ENCODE data around the gene EFCAB13.

Gene EFCAB13

DNA sequence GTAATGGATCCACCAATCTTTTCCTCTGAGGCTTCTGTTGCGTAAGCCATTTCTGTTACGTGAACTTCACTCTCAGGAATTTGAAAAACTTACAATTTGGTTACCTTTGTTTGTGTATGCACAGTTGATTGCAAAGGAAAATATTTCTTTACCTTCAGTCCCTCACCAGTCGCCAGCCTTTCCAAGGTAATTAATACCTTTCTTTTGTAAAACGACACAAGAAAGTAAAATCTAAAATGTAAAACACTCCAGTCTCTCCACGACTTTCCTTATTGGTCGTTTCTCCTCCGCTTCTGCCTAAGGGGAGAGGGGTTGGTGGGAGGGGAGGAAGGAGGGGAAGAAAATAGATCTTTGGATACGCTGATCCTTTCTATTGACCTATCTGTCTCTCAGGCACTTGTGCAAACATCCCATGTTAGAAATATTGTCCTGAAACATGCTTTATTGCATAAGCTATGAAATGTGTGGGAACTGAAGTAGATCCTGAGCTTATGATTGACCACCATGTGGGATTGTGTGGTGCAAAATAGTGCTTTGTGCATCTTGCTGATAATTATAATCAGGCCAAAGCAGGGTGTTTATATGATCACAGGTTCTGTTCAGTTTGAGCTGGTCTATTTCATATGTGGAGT, 32.4 kb upstream of the EFCAB13 start:
- no peak overlapping the region for H2AFZ ChIP-seq (ENCODE audit: low read length)
- H3F3A ChIP-seq (ENCODE audit: insufficient read depth, low read length): no peaks in the 10 kb centered on the region
- H3K27ac ChIP-seq (ENCODE audit: low read length): no peak overlapping the region
- H4K20me1 ChIP-seq (ENCODE audit: insufficient read depth, low read length): no peaks in the 10 kb centered on the region
- H3K9ac ChIP-seq (ENCODE audit: low read length): no peak overlapping the region
- no peak for DNase-seq
- H3K27me3 ChIP-seq (replicated peaks; ENCODE audit: insufficient read depth, low read length): no peaks in the 10 kb centered on the region
- H3K4me3 ChIP-seq (ENCODE audit: low read length): no peak overlapping the region
- H3K79me2 ChIP-seq (ENCODE audit: low read length): no peaks in the 10 kb centered on the region
- no peaks in the 10 kb centered on the region for H3K9me3 ChIP-seq (replicated peaks; ENCODE audit: insufficient read depth, low read length)
- peaks cover 2% of the 10 kb centered on the region; the same call in 1 of the 2 replicates for H3K4me1 ChIP-seq (ENCODE audit: low read length)
- no peaks in the 10 kb centered on the region for H3K9me2 ChIP-seq (replicated peaks; ENCODE audit: insufficient read depth, low read length)
- no peak for TF ChIP-seq EZH2 (optimal IDR thresholded peaks at IDR 0.05; ENCODE audit: low read depth, low read length)
- no peak for TF ChIP-seq EZH2phosphoT487 (IDR thresholded peaks at IDR 0.05; ENCODE audit: low read length)
- TF ChIP-seq, protein P1, sequence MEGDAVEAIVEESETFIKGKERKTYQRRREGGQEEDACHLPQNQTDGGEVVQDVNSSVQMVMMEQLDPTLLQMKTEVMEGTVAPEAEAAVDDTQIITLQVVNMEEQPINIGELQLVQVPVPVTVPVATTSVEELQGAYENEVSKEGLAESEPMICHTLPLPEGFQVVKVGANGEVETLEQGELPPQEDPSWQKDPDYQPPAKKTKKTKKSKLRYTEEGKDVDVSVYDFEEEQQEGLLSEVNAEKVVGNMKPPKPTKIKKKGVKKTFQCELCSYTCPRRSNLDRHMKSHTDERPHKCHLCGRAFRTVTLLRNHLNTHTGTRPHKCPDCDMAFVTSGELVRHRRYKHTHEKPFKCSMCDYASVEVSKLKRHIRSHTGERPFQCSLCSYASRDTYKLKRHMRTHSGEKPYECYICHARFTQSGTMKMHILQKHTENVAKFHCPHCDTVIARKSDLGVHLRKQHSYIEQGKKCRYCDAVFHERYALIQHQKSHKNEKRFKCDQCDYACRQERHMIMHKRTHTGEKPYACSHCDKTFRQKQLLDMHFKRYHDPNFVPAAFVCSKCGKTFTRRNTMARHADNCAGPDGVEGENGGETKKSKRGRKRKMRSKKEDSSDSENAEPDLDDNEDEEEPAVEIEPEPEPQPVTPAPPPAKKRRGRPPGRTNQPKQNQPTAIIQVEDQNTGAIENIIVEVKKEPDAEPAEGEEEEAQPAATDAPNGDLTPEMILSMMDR (IDR thresholded peaks at IDR 0.05; ENCODE audit: low read length): no peak
- no peaks in the 10 kb centered on the region for H3K36me3 ChIP-seq (replicated peaks; ENCODE audit: insufficient read depth, low read length)
- H3K4me2 ChIP-seq (ENCODE audit: low read depth, low read length): no peak overlapping the region

DNA sequence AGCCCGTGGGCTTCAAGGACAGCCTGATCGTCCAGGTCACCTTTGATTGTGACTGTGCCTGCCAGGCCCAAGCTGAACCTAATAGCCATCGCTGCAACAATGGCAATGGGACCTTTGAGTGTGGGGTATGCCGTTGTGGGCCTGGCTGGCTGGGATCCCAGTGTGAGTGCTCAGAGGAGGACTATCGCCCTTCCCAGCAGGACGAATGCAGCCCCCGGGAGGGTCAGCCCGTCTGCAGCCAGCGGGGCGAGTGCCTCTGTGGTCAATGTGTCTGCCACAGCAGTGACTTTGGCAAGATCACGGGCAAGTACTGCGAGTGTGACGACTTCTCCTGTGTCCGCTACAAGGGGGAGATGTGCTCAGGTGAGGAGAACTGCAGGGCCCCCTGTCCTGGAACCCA, 31.5 kb upstream of the EFCAB13 start:
- no peak overlapping the region for H3K27ac ChIP-seq (ENCODE audit: low read length)
- no peak overlapping the region for H3K9ac ChIP-seq (ENCODE audit: low read length)

GRCh38 chr17:47295037-47295873, 28.5 kb upstream of the EFCAB13 start:
- TF ChIP-seq EZH2 (optimal IDR thresholded peaks at IDR 0.05; ENCODE audit: low read depth, low read length) (no peak), EZH2phosphoT487 (IDR thresholded peaks at IDR 0.05; ENCODE audit: low read length) (no peak)
- TF ChIP-seq, protein P1 (IDR thresholded peaks at IDR 0.05; ENCODE audit: low read length): no peak
- Histone ChIP-seq H3K9ac (ENCODE audit: low read length) (no peak overlapping the region), H3K36me3 (replicated peaks; ENCODE audit: insufficient read depth, low read length) (no peaks in the 10 kb centered on the region), H3K9me3 (replicated peaks; ENCODE audit: insufficient read depth, low read length) (no peaks in the 10 kb centered on the region), H3K79me2 (ENCODE audit: low read length) (no peaks in the 10 kb centered on the region), H2AFZ (ENCODE audit: low read length) (no peak overlapping the region), H3K4me2 (ENCODE audit: low read depth, low read length) (no peak overlapping the region), H3F3A (ENCODE audit: insufficient read depth, low read length) (no peaks in the 10 kb centered on the region), H4K20me1 (ENCODE audit: insufficient read depth, low read length) (no peaks in the 10 kb centered on the region), H3K27ac (ENCODE audit: low read length) (no peak overlapping the region), H3K27me3 (replicated peaks; ENCODE audit: insufficient read depth, low read length) (no peaks in the 10 kb centered on the region), H3K4me3 (ENCODE audit: low read length) (no peak overlapping the region), H3K4me1 (ENCODE audit: low read length) (no peaks in the 10 kb centered on the region), H3K9me2 (replicated peaks; ENCODE audit: insufficient read depth, low read length) (no peaks in the 10 kb centered on the region)
- DNase-seq: no peak

More for the DNA sequence above, 31.5 kb upstream of the EFCAB13 start:
- H3K79me2 ChIP-seq (ENCODE audit: low read length): no peaks in the 10 kb centered on the region
- no peaks in the 10 kb centered on the region for H3K27me3 ChIP-seq (replicated peaks; ENCODE audit: insufficient read depth, low read length)
- no peaks in the 10 kb centered on the region for H3K9me2 ChIP-seq (replicated peaks; ENCODE audit: insufficient read depth, low read length)
- TF ChIP-seq, protein P1 (IDR thresholded peaks at IDR 0.05; ENCODE audit: low read length): no peak
- no peak for TF ChIP-seq EZH2phosphoT487 (IDR thresholded peaks at IDR 0.05; ENCODE audit: low read length)
- TF ChIP-seq EZH2 (optimal IDR thresholded peaks at IDR 0.05; ENCODE audit: low read depth, low read length): no peak
- H2AFZ ChIP-seq (ENCODE audit: low read length): no peak overlapping the region
- H3K4me2 ChIP-seq (ENCODE audit: low read depth, low read length): no peak overlapping the region
- H3K36me3 ChIP-seq (replicated peaks; ENCODE audit: insufficient read depth, low read length): no peaks in the 10 kb centered on the region
- no peak for DNase-seq
- no peak overlapping the region for H3K4me3 ChIP-seq (ENCODE audit: low read length)
- no peaks in the 10 kb centered on the region for H3K4me1 ChIP-seq (ENCODE audit: low read length)
- no peaks in the 10 kb centered on the region for H3F3A ChIP-seq (ENCODE audit: insufficient read depth, low read length)
- H4K20me1 ChIP-seq (ENCODE audit: insufficient read depth, low read length): no peaks in the 10 kb centered on the region
- H3K9me3 ChIP-seq (replicated peaks; ENCODE audit: insufficient read depth, low read length): no peaks in the 10 kb centered on the region

All from MM.1S (cell line).